CD4-positive, alpha-beta memory T cell (primary cell): ENCODE data around the gene PROSER3. TPM values are rescaled to one million over a fixed set of nuclear protein-coding genes. Genes with fewer than 3 reads are reported as not detected.

ENCODE experiments used
- CTCF ChIA-PET: fragments of 350-600 bp; sonication (Branson Sonifier 250); formaldehyde crosslinking; loops from one replicate; lab custom pipeline; 2021; ENCODE audit warnings: inconsistent platforms; ENCODE audit not compliant: partially characterized antibody; lab: Charles Lee
- POLR2A ChIA-PET: fragments of 350-600 bp; sonication (Branson Sonifier 250); formaldehyde crosslinking; loops from one replicate; lab custom pipeline; 2021; ENCODE audit not compliant: partially characterized antibody; lab: Charles Lee
- DNase-seq, 5 donors: peaks; one replicate each; pipeline versions ENCODE4 v3.0.0 to v3.0.0-alpha.2; 2020 to 2022; ENCODE audit warnings: mixed read lengths in 1 of 5
- H3K27ac ChIP-seq: one replicate; pipeline ENCODE4 v1.7.0; 2013; ENCODE audit warnings: low read depth, low read length
- H3K27me3 ChIP-seq: 2 replicates; pipeline ENCODE4 v1.7.0; 2013; ENCODE audit warnings: mild to moderate bottlenecking, low read length, moderate library complexity; ENCODE audit not compliant: insufficient read depth
- H3K36me3 ChIP-seq: 2 replicates; pipeline ENCODE4 v1.7.0; 2013; ENCODE audit warnings: mild to moderate bottlenecking, low read length, moderate library complexity; ENCODE audit not compliant: insufficient read depth
- H3K4me1 ChIP-seq: 2 replicates; pipeline ENCODE4 v1.7.0; 2013; ENCODE audit warnings: mild to moderate bottlenecking, low read length, moderate library complexity; ENCODE audit not compliant: insufficient read depth
- H3K4me3 ChIP-seq, 2 donors: one replicate each; pipeline ENCODE4 v1.7.0; 2013; ENCODE audit warnings: low read length in 2 of 2, mild to moderate bottlenecking in 1 of 2
- H3K9me3 ChIP-seq, 2 donors: one replicate each; pipeline ENCODE4 v1.7.0; 2013; ENCODE audit warnings: low read length in 2 of 2, control low read depth in 1 of 2; ENCODE audit not compliant: control insufficient read depth in 1 of 2
- H3K27ac Mint-ChIP-seq, 7 donors: one replicate each; pipeline ENCODE4 v1.8.0; 2020 to 2021; ENCODE audit warnings: mixed read lengths in 7 of 7, mild to moderate bottlenecking in 6 of 7, inconsistent platforms in 3 of 7, moderate library complexity in 3 of 7
- H3K27me3 Mint-ChIP-seq, 2 donors: one replicate each; pipeline ENCODE4 v1.8.0; 2020 to 2021; ENCODE audit warnings: mixed read lengths in 2 of 2
- H3K36me3 Mint-ChIP-seq, 2 donors: one replicate each; pipeline ENCODE4 v1.8.0; 2020 to 2021; ENCODE audit warnings: mixed read lengths in 2 of 2, inconsistent platforms in 1 of 2, mild to moderate bottlenecking in 1 of 2
- H3K4me1 Mint-ChIP-seq, 4 donors: one replicate each; pipeline ENCODE4 v1.8.0; 2020 to 2021; ENCODE audit warnings: mixed read lengths in 4 of 4, mild to moderate bottlenecking in 1 of 4
- H3K4me3 Mint-ChIP-seq, 8 donors: one replicate each; pipeline ENCODE4 v1.8.0; 2020 to 2021; ENCODE audit warnings: mixed read lengths in 8 of 8, mild to moderate bottlenecking in 7 of 8, moderate library complexity in 6 of 8, inconsistent platforms in 3 of 8
- H3K9me3 Mint-ChIP-seq, 8 donors: one replicate each; pipeline ENCODE4 v1.8.0; 2020 to 2021; ENCODE audit warnings: mixed read lengths in 8 of 8, mild to moderate bottlenecking in 5 of 8, inconsistent platforms in 3 of 8, moderate library complexity in 1 of 8
- intact Hi-C: fragments of 100-400 bp; cut with micrococcal nuclease; formaldehyde crosslinking; loops from one replicate; pipeline ENCODE4 v1.15.1; 2023
- polyA plus RNA-seq, 2 donors: library from polyadenylated mRNA; unstranded; fragments of 300-500 nt; fragmentation: Illumina TruSeq; gene quantifications; one replicate each; pipeline ENCODE4 v1.2.3, GENCODE V29; 2021
- total RNA-seq, 2 experiments: library from RNA; stranded (reverse); gene quantifications; one replicate each; pipeline ENCODE4 v1.2.3, GENCODE V29; 2021

PROSER3 gene
- total and polyA plus RNA-seq, 4 experiments from 2014 or later = 2.0 to 46.5 (median 28.4) TPM

DNA sequence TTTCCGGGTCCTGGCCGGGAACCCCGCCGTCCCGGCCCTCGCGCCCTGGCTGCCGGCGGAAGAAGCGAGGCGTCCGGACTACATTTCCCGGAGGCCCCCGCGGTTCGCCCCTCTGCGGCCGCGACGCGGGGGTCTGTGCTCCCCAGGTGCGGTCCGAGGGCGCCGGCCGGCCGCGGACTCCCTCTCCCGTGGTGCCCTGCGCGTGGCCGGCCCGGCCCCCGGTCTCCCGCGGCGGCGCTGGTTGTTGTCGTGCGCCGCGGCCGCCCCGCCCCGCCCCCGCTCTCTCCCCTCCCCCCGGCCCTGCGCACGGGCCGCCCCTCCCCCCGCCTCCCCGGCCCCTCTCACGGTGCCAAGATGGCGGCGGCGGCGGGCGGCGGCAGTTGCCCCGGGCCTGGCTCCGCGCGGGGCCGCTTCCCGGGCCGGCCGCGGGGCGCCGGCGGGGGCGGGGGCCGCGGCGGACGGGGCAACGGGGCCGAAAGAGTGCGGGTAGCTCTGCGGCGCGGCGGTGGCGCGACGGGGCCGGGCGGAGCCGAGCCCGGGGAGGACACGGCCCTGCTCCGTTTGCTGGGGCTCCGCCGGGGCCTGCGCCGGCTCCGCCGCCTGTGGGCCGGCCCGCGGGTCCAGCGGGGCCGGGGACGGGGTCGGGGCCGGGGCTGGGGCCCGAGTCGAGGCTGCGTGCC is 40.2 kb upstream of the PROSER3 start, which contains the start of gene KMT2B:
TSS of gene KMT2B (plus strand) at position 339 of the 680 bp plus-strand sequence. CDS start at position 355, 16 bp downstream.
- Histone ChIP-seq H3K27me3 (no peaks in the 10 kb centered on the region), H3K9me3 (no peaks in the 10 kb centered on the region), H3K27ac (peak within 1 kb of the TSS; percentile 71), H3K4me1 (peaks cover 51% of the 10 kb centered on the region), H3K36me3 (peaks cover 19% of the 10 kb centered on the region), H3K4me3 (peak within 1 kb of the TSS; percentile 78 to 81)
- ChIA-PET CTCF (interaction anchor here (1.3 to 1.9 kb wide), 2 partner anchors 19 to 22 kb away, joined by 5 to 6 read pairs; no protein-coding TSS in a partner anchor), POLR2A (interaction anchor here (0.8 to 4.4 kb wide), 9 partner anchors 10 to 183 kb away, joined by 3 to 51 read pairs (median 15); partner anchors contain the start of genes IGFLR1, LIN37, NFKBID and PSENEN)
- H3K9me3 Mint-ChIP-seq = peaks cover 0 to 1% (median 0%) of the 10 kb centered on the region in 8 donors
- intact Hi-C loops = loop anchor here (1.0 kb wide), 12 partner anchors 16 to 336 kb away; partner anchors contain the start of genes COX6B1, NFKBID, PROSER3 and PSENEN
- peaks cover 4 to 22% of the 10 kb centered on the region in 2 donors for H3K36me3 Mint-ChIP-seq
- no peaks in the 10 kb centered on the region for H3K27me3 Mint-ChIP-seq
- DNase-seq = no peak
- peak within 1 kb of the TSS; percentile 91 to 99 (median 94) for H3K4me3 Mint-ChIP-seq
- H3K4me1 Mint-ChIP-seq = peaks cover 38 to 70% (median 49%) of the 10 kb centered on the region in 4 donors
- peak within 1 kb of the TSS; percentile 90 to 99 (median 94) for H3K27ac Mint-ChIP-seq

DNA sequence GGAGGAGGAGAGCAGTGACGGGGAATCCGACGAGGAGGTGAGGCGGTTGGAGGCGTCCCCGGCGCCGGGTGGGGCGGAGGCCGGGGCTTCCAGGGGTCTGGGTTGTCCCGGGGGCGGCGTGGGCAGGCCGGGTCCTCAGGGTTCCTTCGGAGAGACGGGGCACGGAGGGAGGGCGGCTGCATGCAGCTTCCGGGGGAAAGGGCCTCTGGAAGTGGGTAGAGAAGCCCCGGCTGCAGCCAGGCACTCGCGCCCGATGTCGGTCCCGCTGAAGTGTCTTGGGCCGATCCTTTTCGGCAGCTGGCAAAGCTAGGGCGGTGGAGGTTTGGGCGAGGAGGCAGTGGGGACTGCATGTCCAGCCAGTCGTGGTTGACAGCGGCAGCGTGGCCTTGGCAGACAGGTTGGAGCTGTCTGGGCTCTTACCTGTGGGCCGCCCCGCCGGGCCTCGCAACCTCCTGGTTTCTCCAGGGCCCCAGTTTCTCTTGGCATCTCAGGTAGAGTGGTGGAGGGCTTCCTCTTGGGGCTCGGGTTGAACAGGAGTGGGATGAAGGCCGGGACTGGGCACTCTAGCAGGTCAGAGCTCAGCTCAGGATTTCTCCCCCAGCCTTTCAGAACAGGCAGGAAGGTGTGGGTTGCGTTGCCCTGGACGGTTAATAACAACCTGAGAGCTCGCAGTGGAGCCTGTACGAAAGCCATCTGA is 39.5 kb upstream of the PROSER3 start:
- Mint-ChIP-seq H3K36me3 (peaks cover 8 to 27% of the 10 kb centered on the region in 2 donors), H3K4me3 (peak overlapping the region; percentile 90 to 97 (median 92)), H3K27me3 (no peaks in the 10 kb centered on the region), H3K4me1 (peaks cover 32 to 63% (median 43%) of the 10 kb centered on the region in 4 donors), H3K27ac (peak overlapping the region; percentile 78 to 96 (median 92)), H3K9me3 (peaks cover 0 to 1% (median 0%) of the 10 kb centered on the region in 8 donors)
- H3K27ac ChIP-seq = peak overlapping the region; percentile 65
- ChIA-PET POLR2A (interaction anchor here (0.7 to 4.4 kb wide), 10 partner anchors 9 to 182 kb away, joined by 3 to 51 read pairs (median 14); partner anchors contain the start of genes IGFLR1, LIN37, NFKBID and PSENEN), CTCF (interaction anchor here (0.7 to 1.9 kb wide), 4 partner anchors 18 to 26 kb away, joined by 3 to 6 read pairs (median 4); no protein-coding TSS in a partner anchor)
- H3K4me1 ChIP-seq = peaks cover 45% of the 10 kb centered on the region
- intact Hi-C loops = no loop called here
- DNase-seq = peak; percentile 37 to 59 (median 47)
- no peaks in the 10 kb centered on the region for H3K9me3 ChIP-seq
- peaks cover 26% of the 10 kb centered on the region for H3K36me3 ChIP-seq
- H3K4me3 ChIP-seq = peak overlapping the region; percentile 17 to 78
- H3K27me3 ChIP-seq = no peaks in the 10 kb centered on the region

DNA sequence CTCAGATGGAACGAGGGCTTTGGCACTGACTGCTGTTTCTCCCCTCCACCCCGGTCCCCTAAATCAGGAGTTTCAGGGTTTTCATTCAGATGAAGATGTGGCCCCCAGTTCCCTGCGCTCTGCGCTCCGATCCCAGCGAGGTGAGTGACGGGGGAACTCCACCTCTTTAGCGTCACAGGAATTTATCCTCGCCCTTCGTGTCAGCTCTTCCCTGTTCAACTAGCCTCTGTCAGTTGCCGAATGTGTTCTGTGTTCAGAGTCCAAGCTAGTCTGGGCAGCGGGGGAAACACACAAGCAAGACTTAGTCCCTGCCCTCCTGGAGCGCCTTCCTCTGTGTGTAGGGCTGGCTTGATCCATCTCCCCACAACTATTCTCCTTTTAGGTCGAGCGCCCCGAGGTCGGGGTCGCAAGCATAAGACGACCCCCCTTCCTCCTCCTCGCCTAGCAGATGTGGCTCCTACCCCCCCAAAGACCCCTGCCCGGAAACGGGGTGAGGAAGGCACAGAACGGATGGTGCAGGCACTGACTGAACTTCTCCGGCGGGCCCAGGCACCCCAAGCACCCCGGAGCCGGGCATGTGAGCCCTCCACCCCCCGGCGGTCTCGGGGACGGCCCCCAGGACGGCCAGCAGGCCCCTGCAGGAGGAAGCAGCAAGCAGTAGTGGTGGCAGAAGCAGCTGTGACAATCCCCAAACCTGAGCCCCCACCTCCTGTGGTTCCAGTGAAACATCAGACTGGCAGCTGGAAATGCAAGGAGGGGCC is 38.4 kb upstream of the PROSER3 start:
- Histone ChIP-seq H3K4me1 (peaks cover 34% of the 10 kb centered on the region), H3K9me3 (no peaks in the 10 kb centered on the region), H3K27ac (no peak overlapping the region), H3K4me3 (no peak overlapping the region), H3K36me3 (peaks cover 37% of the 10 kb centered on the region), H3K27me3 (no peaks in the 10 kb centered on the region)
- H3K9me3 Mint-ChIP-seq = peaks cover 0 to 1% (median 0%) of the 10 kb centered on the region in 8 donors
- peak overlapping the region; percentile 90 to 97 (median 92) for H3K4me3 Mint-ChIP-seq
- DNase-seq = no peak
- H3K36me3 Mint-ChIP-seq = peaks cover 12 to 36% of the 10 kb centered on the region in 2 donors
- ChIA-PET POLR2A (interaction anchor here (0.7 to 4.4 kb wide), 7 partner anchors 8 to 29 kb away, joined by 3 to 51 read pairs (median 16); partner anchors contain the start of genes IGFLR1, LIN37, PSENEN and U2AF1L4), CTCF (interaction anchor here (0.7 to 1.9 kb wide), 4 partner anchors 17 to 27 kb away, joined by 3 to 6 read pairs (median 4); no protein-coding TSS in a partner anchor)
- H3K4me1 Mint-ChIP-seq = peaks cover 23 to 52% (median 33%) of the 10 kb centered on the region in 4 donors
- intact Hi-C loops = no loop called here
- H3K27me3 Mint-ChIP-seq = no peaks in the 10 kb centered on the region
- peak overlapping the region in 6 of 7 donors; percentile 66 to 96 (median 85) for H3K27ac Mint-ChIP-seq

DNA sequence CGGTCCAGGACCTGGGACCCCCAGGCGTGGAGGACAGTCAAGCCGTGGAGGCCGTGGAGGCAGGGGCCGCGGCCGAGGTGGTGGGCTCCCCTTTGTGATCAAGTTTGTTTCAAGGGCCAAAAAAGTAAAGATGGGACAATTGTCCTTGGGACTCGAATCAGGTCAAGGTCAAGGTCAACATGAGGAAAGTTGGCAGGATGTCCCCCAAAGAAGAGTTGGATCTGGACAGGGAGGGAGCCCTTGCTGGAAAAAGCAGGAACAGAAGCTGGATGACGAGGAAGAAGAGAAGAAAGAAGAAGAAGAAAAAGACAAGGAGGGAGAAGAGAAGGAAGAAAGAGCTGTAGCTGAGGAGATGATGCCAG is 37.8 kb upstream of the PROSER3 start:
- peaks cover 43% of the 10 kb centered on the region for H3K36me3 ChIP-seq
- intact Hi-C loops = no loop called here
- no peak for DNase-seq

DNA sequence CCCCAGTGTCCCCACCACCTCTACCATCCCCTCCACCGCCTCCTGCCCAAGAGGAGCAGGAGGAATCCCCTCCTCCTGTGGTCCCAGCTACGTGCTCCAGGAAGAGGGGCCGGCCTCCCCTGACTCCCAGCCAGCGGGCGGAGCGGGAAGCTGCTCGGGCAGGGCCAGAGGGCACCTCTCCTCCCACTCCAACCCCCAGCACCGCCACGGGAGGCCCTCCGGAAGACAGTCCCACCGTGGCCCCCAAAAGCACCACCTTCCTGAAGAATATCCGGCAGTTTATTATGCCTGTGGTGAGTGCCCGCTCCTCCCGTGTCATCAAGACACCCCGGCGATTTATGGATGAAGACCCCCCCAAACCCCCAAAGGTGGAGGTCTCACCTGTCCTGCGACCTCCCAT is 37.3 kb upstream of the PROSER3 start:
- H3K4me1 Mint-ChIP-seq = peaks cover 20 to 43% (median 26%) of the 10 kb centered on the region in 4 donors
- Histone ChIP-seq H3K9me3 (no peaks in the 10 kb centered on the region), H3K36me3 (peaks cover 48% of the 10 kb centered on the region), H3K4me3 (no peak overlapping the region), H3K4me1 (peaks cover 23% of the 10 kb centered on the region), H3K27ac (no peak overlapping the region), H3K27me3 (no peaks in the 10 kb centered on the region)
- H3K27ac Mint-ChIP-seq = peak overlapping the region in 1 of 7 donors; percentile 43
- no peak overlapping the region for H3K4me3 Mint-ChIP-seq
- POLR2A ChIA-PET = interaction anchor here (1.1 to 4.4 kb wide), 2 partner anchors 17 to 19 kb away, joined by 3 to 37 read pairs; no protein-coding TSS in a partner anchor
- CTCF ChIA-PET = interaction anchor here (0.8 kb wide), 1 partner anchor 26 kb away, joined by 3 read pairs; no protein-coding TSS in a partner anchor
- peaks cover 21 to 44% of the 10 kb centered on the region in 2 donors for H3K36me3 Mint-ChIP-seq
- intact Hi-C loops = no loop called here
- H3K9me3 Mint-ChIP-seq = no peaks in the 10 kb centered on the region
- no peak for DNase-seq
- H3K27me3 Mint-ChIP-seq = no peaks in the 10 kb centered on the region

More for the DNA sequence above, 37.8 kb upstream of the PROSER3 start:
- H3K4me1 ChIP-seq = peaks cover 28% of the 10 kb centered on the region
- H3K27me3 ChIP-seq = no peaks in the 10 kb centered on the region
- no peaks in the 10 kb centered on the region for H3K9me3 ChIP-seq
- no peak overlapping the region for H3K4me3 ChIP-seq
- CTCF ChIA-PET = interaction anchor here (0.8 kb wide), 1 partner anchor 25 kb away, joined by 3 read pairs; no protein-coding TSS in a partner anchor
- no peaks in the 10 kb centered on the region for H3K27me3 Mint-ChIP-seq
- H3K27ac ChIP-seq = no peak overlapping the region
- peaks cover 20 to 47% (median 29%) of the 10 kb centered on the region in 4 donors for H3K4me1 Mint-ChIP-seq
- peak overlapping the region in 4 of 7 donors; percentile 18 to 66 (median 54) for H3K27ac Mint-ChIP-seq
- H3K4me3 Mint-ChIP-seq = peak overlapping the region in 3 of 8 donors; percentile 6 to 53 (median 40)
- no peaks in the 10 kb centered on the region for H3K9me3 Mint-ChIP-seq
- H3K36me3 Mint-ChIP-seq = peaks cover 16 to 39% of the 10 kb centered on the region in 2 donors
- POLR2A ChIA-PET = interaction anchor here (1.1 to 4.4 kb wide), 4 partner anchors 17 to 24 kb away, joined by 3 to 51 read pairs (median 26); partner anchors contain the start of genes IGFLR1, PSENEN and U2AF1L4

DNA sequence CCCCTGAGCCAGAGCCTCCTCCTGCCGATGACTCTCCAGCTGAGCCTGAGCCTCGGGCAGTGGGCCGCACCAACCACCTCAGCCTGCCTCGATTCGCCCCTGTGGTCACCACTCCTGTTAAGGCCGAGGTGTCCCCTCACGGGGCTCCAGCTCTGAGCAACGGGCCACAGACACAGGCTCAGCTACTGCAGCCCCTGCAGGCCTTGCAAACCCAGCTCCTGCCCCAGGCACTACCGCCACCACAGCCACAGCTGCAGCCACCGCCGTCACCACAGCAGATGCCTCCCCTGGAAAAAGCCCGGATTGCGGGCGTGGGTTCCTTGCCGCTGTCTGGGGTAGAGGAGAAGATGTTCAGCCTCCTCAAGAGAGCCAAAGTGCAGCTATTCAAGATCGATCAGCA is 36.6 kb upstream of the PROSER3 start:
- peaks cover 28 to 51% of the 10 kb centered on the region in 2 donors for H3K36me3 Mint-ChIP-seq
- Histone ChIP-seq H3K27me3 (no peaks in the 10 kb centered on the region), H3K36me3 (peaks cover 55% of the 10 kb centered on the region), H3K4me1 (peaks cover 16% of the 10 kb centered on the region), H3K4me3 (no peak overlapping the region), H3K27ac (no peak overlapping the region), H3K9me3 (no peaks in the 10 kb centered on the region)
- no peaks in the 10 kb centered on the region for H3K27me3 Mint-ChIP-seq
- ChIA-PET CTCF (no interaction called here), POLR2A (interaction anchor here (1.1 to 4.4 kb wide), 3 partner anchors 16 to 21 kb away, joined by 3 to 37 read pairs (median 8); partner anchors contain the start of gene IGFLR1)
- H3K9me3 Mint-ChIP-seq = no peaks in the 10 kb centered on the region
- DNase-seq = no peak
- peaks cover 15 to 36% (median 19%) of the 10 kb centered on the region in 4 donors for H3K4me1 Mint-ChIP-seq
- H3K27ac Mint-ChIP-seq = no peak overlapping the region
- intact Hi-C loops = no loop called here
- H3K4me3 Mint-ChIP-seq = peak overlapping the region in 1 of 8 donors; percentile 10
